Keratinocyte (primary cell): ENCODE measurements around the gene B3GALT4. TPM values are rescaled to one million over a fixed set of nuclear protein-coding genes. Genes with fewer than 3 reads are reported as not detected.

Experiments used
- DNase-seq: peaks from one replicate; pipeline ENCODE4 v3.0.0-alpha.2; 2011; ENCODE audit warnings: low read depth, missing footprints, low spot score
- FAIRE-seq: peaks from 2 replicates; lab custom pipeline; 2011; peaks lifted over from hg19 to GRCh38; lab: Jason Lieb, UNC
- H2AFZ ChIP-seq: 2 replicates; pipeline ENCODE4 v1.6.0; 2012; ENCODE audit warnings: low read length, control low read depth, inconsistent platforms; ENCODE audit not compliant: control insufficient read depth
- H3K27ac ChIP-seq: 2 replicates; pipeline ENCODE4 v1.5.1; 2011; ENCODE audit warnings: low read length; ENCODE audit not compliant: control insufficient read depth, insufficient read depth
- H3K27me3 ChIP-seq: 3 replicates; pipeline ENCODE4 v1.6.0; 2011; ENCODE audit warnings: low read length; ENCODE audit not compliant: control insufficient read depth, insufficient read depth; ENCODE audit errors: extremely low read depth
- H3K36me3 ChIP-seq, 2 experiments: 2 replicates in 1 of 2; 3 replicates in 1 of 2; pipeline ENCODE4 v1.5.1; 2011; ENCODE audit warnings: low read length in 2 of 2, mild to moderate bottlenecking in 1 of 2; ENCODE audit not compliant: control insufficient read depth in 2 of 2, insufficient read depth in 2 of 2; ENCODE audit errors: extremely low read depth in 1 of 2
- H3K4me1 ChIP-seq: 3 replicates; pipeline ENCODE4 v1.5.1; 2011; ENCODE audit warnings: low read length; ENCODE audit not compliant: control insufficient read depth, insufficient read depth; ENCODE audit errors: extremely low read depth
- H3K4me2 ChIP-seq: 3 replicates; pipeline ENCODE4 v1.6.0; 2011; ENCODE audit warnings: low read depth, low read length; ENCODE audit not compliant: control insufficient read depth, insufficient read depth; ENCODE audit errors: extremely low read depth
- H3K4me3 ChIP-seq, 3 experiments: fragments of 200-600 bp in 1 of 3; sonication (generic) in 1 of 3; 2 replicates in 2 of 3; 3 replicates in 1 of 3; pipeline ENCODE4 v1.5.1; 2011 to 2016; ENCODE audit warnings: low read length in 3 of 3, mild to moderate bottlenecking in 3 of 3, control low read depth in 2 of 3, inconsistent platforms in 1 of 3, low read depth in 1 of 3, mixed read lengths in 1 of 3, mixed run types in 1 of 3, moderate library complexity in 1 of 3; ENCODE audit not compliant: control insufficient read depth in 2 of 3, insufficient read depth in 2 of 3; ENCODE audit errors: extremely low read depth in 1 of 3
- H3K79me2 ChIP-seq: 2 replicates; pipeline ENCODE4 v1.6.0; 2012; ENCODE audit warnings: low read length; ENCODE audit not compliant: control insufficient read depth, insufficient read depth
- H3K9ac ChIP-seq: 3 replicates; pipeline ENCODE4 v1.6.0; 2011; ENCODE audit warnings: low read length; ENCODE audit not compliant: control insufficient read depth, insufficient read depth; ENCODE audit errors: extremely low read depth
- H3K9me1 ChIP-seq: 3 replicates; pipeline ENCODE4 v1.6.0; 2011; ENCODE audit warnings: low read length; ENCODE audit not compliant: control insufficient read depth, insufficient read depth; ENCODE audit errors: extremely low read depth
- H3K9me3 ChIP-seq: 2 replicates; pipeline ENCODE4 v1.5.1; 2012; ENCODE audit warnings: low read depth, low read length; ENCODE audit not compliant: control insufficient read depth
- H4K20me1 ChIP-seq: 3 replicates; pipeline ENCODE4 v1.6.0; 2011; ENCODE audit warnings: low read length; ENCODE audit not compliant: control insufficient read depth, insufficient read depth; ENCODE audit errors: extremely low read depth
- EZH2 ChIP-seq: IDR thresholded peaks from one replicate; pipeline ENCODE4 v1.6.1; 2012; ENCODE audit warnings: inconsistent platforms, mild to moderate bottlenecking, low read length, moderate library complexity
- dilution Hi-C: fragments of 300-500 bp; cut with MboI; formaldehyde crosslinking; loops from one replicate; pipeline ENCODE4 v1.7.0; 2020; ENCODE audit warnings: low sequenced_read_pairs; ENCODE audit not compliant: extremely low pct_ligation_motif_present
- polyA plus RNA-seq, 5 experiments: library from polyadenylated mRNA; depleted of rRNA in 3 of 5; stranded (reverse) in 3 of 5; stranded (forward) in 1 of 5; unstranded in 1 of 5; fragments of >200 nt; gene quantifications; 1 replicate in 1 of 5; 2 replicates in 3 of 5; 3 replicates in 1 of 5; pipeline versions ENCODE4 v1.2.1 to v1.2.3, GENCODE V29; 2011 to 2012; ENCODE audit warnings: missing spikeins in 2 of 5, low read depth in 1 of 5, low replicate concordance in 1 of 5
- TF ChIP-seq, protein P1 (sequence below), 3 experiments: IDR thresholded peaks in 1 of 3; conservative IDR thresholded peaks in 1 of 3; optimal IDR thresholded peaks in 1 of 3; 2 replicates in 2 of 3; 3 replicates in 1 of 3; pipeline versions ENCODE3 to v1.5.1; 2011; ENCODE audit warnings: low read length in 3 of 3, mild to moderate bottlenecking in 3 of 3, moderate library complexity in 2 of 3, control low read depth in 1 of 3, inconsistent platforms in 1 of 3; ENCODE audit not compliant: insufficient read depth in 2 of 3; ENCODE audit errors: extremely low read depth in 1 of 3

The B3GALT4 gene
- polyA plus RNA-seq, 1 donor (not counting 4 experiments of a cell fraction or from before 2014, with no cell fraction given) = 0.31 TPM

DNA sequence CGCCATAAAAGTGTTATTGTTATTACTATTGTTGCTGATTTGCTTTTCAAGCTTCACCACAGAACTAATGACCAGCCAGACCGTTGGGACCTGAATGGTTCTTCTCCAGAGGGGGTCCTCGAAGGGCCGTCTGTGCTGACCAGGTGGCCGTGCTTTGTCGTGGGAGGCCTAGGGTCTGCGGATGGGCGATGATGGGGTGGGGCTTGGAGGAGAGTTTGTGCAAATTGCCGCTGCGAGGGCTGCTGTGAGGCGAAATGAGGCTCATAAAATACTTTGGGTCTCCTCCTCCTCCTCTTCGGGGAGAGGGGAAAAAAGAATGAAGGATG, 46.7 kb downstream of the B3GALT4 start:
- H3K27ac ChIP-seq = peak overlapping the region; percentile 22
- H3K79me2 ChIP-seq = peaks cover 38% of the 10 kb centered on the region
- peak overlapping the region; percentile 78 for H2AFZ ChIP-seq
- dilution Hi-C loops = no loop called here
- peak overlapping the region; percentile 91 for H3K9ac ChIP-seq
- H3K4me2 ChIP-seq = peak overlapping the region; percentile 85
- DNase-seq = no peak
- H3K36me3 ChIP-seq = peaks cover 15 to 23% of the 10 kb centered on the region in 2 experiments
- no peaks in the 10 kb centered on the region for H3K27me3 ChIP-seq
- no peaks in the 10 kb centered on the region for H4K20me1 ChIP-seq
- H3K4me3 ChIP-seq = peak overlapping the region; percentile 51 to 80 (median 65)
- peaks cover 39% of the 10 kb centered on the region for H3K4me1 ChIP-seq
- no peaks in the 10 kb centered on the region for H3K9me3 ChIP-seq
- no peaks in the 10 kb centered on the region for H3K9me1 ChIP-seq
- FAIRE-seq = no peak
- no peak for TF ChIP-seq EZH2
- TF ChIP-seq, protein P1, sequence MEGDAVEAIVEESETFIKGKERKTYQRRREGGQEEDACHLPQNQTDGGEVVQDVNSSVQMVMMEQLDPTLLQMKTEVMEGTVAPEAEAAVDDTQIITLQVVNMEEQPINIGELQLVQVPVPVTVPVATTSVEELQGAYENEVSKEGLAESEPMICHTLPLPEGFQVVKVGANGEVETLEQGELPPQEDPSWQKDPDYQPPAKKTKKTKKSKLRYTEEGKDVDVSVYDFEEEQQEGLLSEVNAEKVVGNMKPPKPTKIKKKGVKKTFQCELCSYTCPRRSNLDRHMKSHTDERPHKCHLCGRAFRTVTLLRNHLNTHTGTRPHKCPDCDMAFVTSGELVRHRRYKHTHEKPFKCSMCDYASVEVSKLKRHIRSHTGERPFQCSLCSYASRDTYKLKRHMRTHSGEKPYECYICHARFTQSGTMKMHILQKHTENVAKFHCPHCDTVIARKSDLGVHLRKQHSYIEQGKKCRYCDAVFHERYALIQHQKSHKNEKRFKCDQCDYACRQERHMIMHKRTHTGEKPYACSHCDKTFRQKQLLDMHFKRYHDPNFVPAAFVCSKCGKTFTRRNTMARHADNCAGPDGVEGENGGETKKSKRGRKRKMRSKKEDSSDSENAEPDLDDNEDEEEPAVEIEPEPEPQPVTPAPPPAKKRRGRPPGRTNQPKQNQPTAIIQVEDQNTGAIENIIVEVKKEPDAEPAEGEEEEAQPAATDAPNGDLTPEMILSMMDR (optimal IDR thresholded peaks at IDR 0.05 in 1 of 3, IDR thresholded peaks at IDR 0.05 in 1 of 3, conservative IDR thresholded peaks at IDR 0.05 in 1 of 3; ENCODE audit: extremely low read depth in 1 of 3, insufficient read depth in 2 of 3, low read length in 3 of 3) = no peak

DNA sequence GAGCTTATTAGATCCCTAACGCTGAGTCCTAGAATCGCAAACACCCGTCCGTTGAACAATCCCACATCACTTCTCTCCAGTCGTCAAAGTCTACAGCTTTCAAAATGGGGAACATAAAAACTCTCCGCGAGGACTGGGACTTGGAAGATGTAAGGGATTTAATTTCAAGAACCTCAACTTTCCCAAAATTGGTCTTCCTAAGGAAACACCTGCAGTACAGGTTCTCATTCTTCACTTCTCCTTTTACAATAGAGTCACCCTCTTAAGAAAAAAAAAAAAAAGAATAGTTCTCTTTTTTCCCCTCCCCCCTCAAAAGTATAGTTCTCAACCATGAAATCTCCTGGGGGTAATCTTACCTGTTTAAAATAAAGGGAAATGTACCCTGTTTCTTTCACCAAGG, 47.2 kb downstream of the B3GALT4 start:
- TF ChIP-seq, protein P1 (optimal IDR thresholded peaks at IDR 0.05 in 1 of 3, IDR thresholded peaks at IDR 0.05 in 1 of 3, conservative IDR thresholded peaks at IDR 0.05 in 1 of 3; ENCODE audit: extremely low read depth in 1 of 3, insufficient read depth in 2 of 3, low read length in 3 of 3) = no peak
- TF ChIP-seq EZH2 = no peak
- peak overlapping the region; percentile 85 for H3K4me2 ChIP-seq
- peaks cover 34% of the 10 kb centered on the region for H3K4me1 ChIP-seq
- FAIRE-seq = no peak
- H3K9ac ChIP-seq = no peak overlapping the region
- H3K9me1 ChIP-seq = no peaks in the 10 kb centered on the region
- peaks cover 10 to 17% of the 10 kb centered on the region in 2 experiments for H3K36me3 ChIP-seq
- DNase-seq = no peak
- dilution Hi-C loops = no loop called here
- H3K27ac ChIP-seq = no peak overlapping the region
- no peaks in the 10 kb centered on the region for H4K20me1 ChIP-seq
- H2AFZ ChIP-seq = peak overlapping the region; percentile 78
- H3K79me2 ChIP-seq = peaks cover 33% of the 10 kb centered on the region
- H3K9me3 ChIP-seq = no peaks in the 10 kb centered on the region
- H3K4me3 ChIP-seq = peak overlapping the region in 1 of 3 experiments; percentile 80
- no peaks in the 10 kb centered on the region for H3K27me3 ChIP-seq

Other genes with a start within 250 kb of the B3GALT4 start
- gene HLA-DPA1, start 203.5 kb upstream of the B3GALT4 start, polyA plus RNA-seq = 0.09 to 0.61 TPM in 2 of 3 replicates, not detected in the other
- gene HLA-DPB1, start 201.1 kb upstream of the B3GALT4 start, polyA plus RNA-seq = 0.13 to 0.26 TPM in 2 of 3 replicates, not detected in the other
- gene COL11A2, start 84.7 kb upstream of the B3GALT4 start, polyA plus RNA-seq = 0.06 to 0.18 TPM (median 0.08 TPM) in 3 replicates
- gene RXRB, start 76.5 kb upstream of the B3GALT4 start, polyA plus RNA-seq = 23.2 to 32.4 TPM (median 25.7 TPM) in 3 replicates
- gene SLC39A7, start 76.3 kb upstream of the B3GALT4 start, polyA plus RNA-seq = 47.6 to 68.6 TPM (median 54.0 TPM) in 3 replicates
- gene HSD17B8, start 72.5 kb upstream of the B3GALT4 start, polyA plus RNA-seq = 18.6 to 22.1 TPM (median 20.7 TPM) in 3 replicates
- 20.3 to 28.3 TPM (median 23.0 TPM) in 3 replicates for gene RING1, start 68.6 kb upstream of the B3GALT4 start, polyA plus RNA-seq
- gene VPS52, start 5.2 kb upstream of the B3GALT4 start, polyA plus RNA-seq = 36.2 to 48.7 TPM (median 40.6 TPM) in 3 replicates
- gene RPS18, start 5.0 kb upstream of the B3GALT4 start, polyA plus RNA-seq = 5,669 to 7,560 TPM (median 6,374 TPM) in 3 replicates
- 43.0 to 49.3 TPM (median 45.0 TPM) in 3 replicates for gene WDR46, start 12.1 kb downstream of the B3GALT4 start, polyA plus RNA-seq
- 68.3 to 106 TPM (median 68.5 TPM) in 3 replicates for gene PFDN6, start 12.5 kb downstream of the B3GALT4 start, polyA plus RNA-seq
- gene RGL2, start 21.8 kb downstream of the B3GALT4 start, polyA plus RNA-seq = 33.6 to 57.3 TPM (median 35.8 TPM) in 3 replicates
- 22.2 to 82.4 TPM (median 25.0 TPM) in 3 replicates for gene TAPBP, start 37.0 kb downstream of the B3GALT4 start, polyA plus RNA-seq
- 6.0 to 11.4 TPM (median 6.5 TPM) in 3 replicates for gene ZBTB22, start 40.6 kb downstream of the B3GALT4 start, polyA plus RNA-seq
- gene DAXX, start 45.8 kb downstream of the B3GALT4 start, polyA plus RNA-seq = 16.3 to 42.8 TPM (median 23.1 TPM) in 3 replicates
- gene KIFC1, start 114.7 kb downstream of the B3GALT4 start, polyA plus RNA-seq = 5.7 to 20.0 TPM (median 17.3 TPM) in 3 replicates
- 15.2 to 17.1 TPM (median 15.8 TPM) in 3 replicates for gene PHF1, start 133.9 kb downstream of the B3GALT4 start, polyA plus RNA-seq
- gene CUTA, start 141.0 kb downstream of the B3GALT4 start, polyA plus RNA-seq = 119 to 246 TPM (median 178 TPM) in 3 replicates
- gene SYNGAP1, start 142.9 kb downstream of the B3GALT4 start, polyA plus RNA-seq = 2.1 to 2.9 TPM (median 2.8 TPM) in 3 replicates
- gene ZBTB9, start 177.5 kb downstream of the B3GALT4 start, polyA plus RNA-seq = 6.8 to 9.9 TPM (median 7.8 TPM) in 3 replicates